ENCODE data around the gene EN2.
A peak's percentile ranks its signal among the peaks of the same experiment; 100 is the strongest.

The EN2 gene

GRCh38 chr7:155465761-155466141 is 7.8 kb downstream of the EN2 start:
- no peak for DNase-seq

GRCh38 chr7:155466142-155466813 is 8.3 kb downstream of the EN2 start:
- DNase-seq = no peak

GRCh38 chr7:155466814-155467733 is 9.1 kb downstream of the EN2 start:
- DNase-seq = peak; percentile 30

- no peak for DNase-seq
Measured at GRCh38 chr7:155467846-155468784, 10.2 kb downstream of the EN2 start.

- DNase-seq = no peak
Measured at GRCh38 chr7:155468785-155469148, 10.8 kb downstream of the EN2 start.

- DNase-seq = no peak
Measured at GRCh38 chr7:155469311-155470185, 11.6 kb downstream of the EN2 start.

GRCh38 chr7:155470186-155470487 is 12.2 kb downstream of the EN2 start:
- no peak for DNase-seq

GRCh38 chr7:155470686-155471638 is 13.0 kb downstream of the EN2 start:
- no peak for DNase-seq

- DNase-seq = no peak
Measured at GRCh38 chr7:155471718-155472117, 13.8 kb downstream of the EN2 start.

GRCh38 chr7:155477476-155477875 is 19.5 kb downstream of the EN2 start:
- no peak for DNase-seq

- no peak for DNase-seq
Measured at GRCh38 chr7:155481764-155482163, 23.8 kb downstream of the EN2 start.

- DNase-seq = no peak
Measured at GRCh38 chr7:155482511-155483183, 24.7 kb downstream of the EN2 start.

GRCh38 chr7:155483245-155483644 is 25.3 kb downstream of the EN2 start:
- no peak for DNase-seq

GRCh38 chr7:155483868-155484325 is 26.0 kb downstream of the EN2 start:
- DNase-seq = no peak

GRCh38 chr7:155484483-155485399 is 26.8 kb downstream of the EN2 start:
- DNase-seq = no peak

- no peak for DNase-seq
Measured at GRCh38 chr7:155486783-155487508, 29.0 kb downstream of the EN2 start.

GRCh38 chr7:155487509-155488482 is 29.9 kb downstream of the EN2 start:
- no peak for DNase-seq
